H9 (cell line): ENCODE measurements around the gene CTPS2. TPM values are rescaled to one million over a fixed set of nuclear protein-coding genes. Genes with fewer than 3 reads are reported as not detected.

ENCODE experiments used
- DNase-seq: peaks from one replicate; pipeline ENCODE4 v3.0.0-alpha.2; 2017
- H2AFZ ChIP-seq: one replicate; pipeline ENCODE4 v1.6.1; 2013; ENCODE audit warnings: mild to moderate bottlenecking, low read length, control low read depth, moderate library complexity
- H2AK5ac ChIP-seq: 2 replicates; pipeline ENCODE4 v1.6.1; 2013; ENCODE audit warnings: low read length, control low read depth, mixed read lengths; ENCODE audit not compliant: insufficient read length
- H2BK120ac ChIP-seq: one replicate; pipeline ENCODE4 v1.6.1; 2013; ENCODE audit warnings: low read depth, mild to moderate bottlenecking, low read length, control low read depth, inconsistent platforms; ENCODE audit not compliant: poor library complexity, severe bottlenecking
- H2BK12ac ChIP-seq: 2 replicates; pipeline ENCODE4 v1.6.1; 2013; ENCODE audit warnings: low read length, control low read depth, mixed read lengths, low read depth; ENCODE audit not compliant: insufficient read length
- H2BK15ac ChIP-seq: 2 replicates; pipeline ENCODE4 v1.6.1; 2013; ENCODE audit warnings: low read depth, low read length, control low read depth
- H2BK20ac ChIP-seq: one replicate; pipeline ENCODE4 v1.6.1; 2013; ENCODE audit warnings: low read depth, mild to moderate bottlenecking, low read length, control low read depth, inconsistent platforms; ENCODE audit not compliant: poor library complexity, severe bottlenecking
- H2BK5ac ChIP-seq: 2 replicates; pipeline ENCODE4 v1.6.1; 2013; ENCODE audit warnings: low read length, control low read depth, mixed read lengths; ENCODE audit not compliant: insufficient read length
- H3K14ac ChIP-seq: 2 replicates; pipeline ENCODE4 v1.6.1; 2013; ENCODE audit warnings: low read length, control low read depth; ENCODE audit not compliant: insufficient read depth
- H3K18ac ChIP-seq: 2 replicates; pipeline ENCODE4 v1.6.1; 2013; ENCODE audit warnings: low read depth, mild to moderate bottlenecking, mixed read lengths, low read length, control low read depth; ENCODE audit not compliant: insufficient read length
- H3K23ac ChIP-seq: 2 replicates; pipeline ENCODE4 v1.6.1; 2013; ENCODE audit warnings: low read length, control low read depth, mixed read lengths, low read depth; ENCODE audit not compliant: insufficient read length
- H3K23me2 ChIP-seq: 2 replicates; pipeline ENCODE4 v1.6.1; 2013; ENCODE audit warnings: low read depth, mild to moderate bottlenecking, mixed read lengths, low read length, control low read depth; ENCODE audit not compliant: insufficient read length, poor library complexity, severe bottlenecking
- H3K27ac ChIP-seq: 2 replicates; pipeline ENCODE4 v1.5.1; 2013; ENCODE audit warnings: low read length, control low read depth, mixed read lengths, low read depth; ENCODE audit not compliant: insufficient read length
- H3K27me3 ChIP-seq: 2 replicates; pipeline ENCODE4 v1.6.1; 2013; ENCODE audit warnings: low read length, control low read depth, inconsistent platforms; ENCODE audit not compliant: insufficient read depth
- H3K4ac ChIP-seq: 2 replicates; pipeline ENCODE4 v1.6.1; 2013; ENCODE audit warnings: low read depth, mild to moderate bottlenecking, control low read depth, inconsistent platforms, low read length, moderate library complexity
- H3K4me1 ChIP-seq: 2 replicates; pipeline ENCODE4 v1.6.1; 2013; ENCODE audit warnings: low read length, control low read depth, inconsistent platforms; ENCODE audit not compliant: insufficient read depth
- H3K4me2 ChIP-seq: 2 replicates; pipeline ENCODE4 v1.6.1; 2013; ENCODE audit warnings: low read length, control low read depth, mixed read lengths; ENCODE audit not compliant: insufficient read length, insufficient read depth
- H3K56ac ChIP-seq: 2 replicates; pipeline ENCODE4 v1.6.1; 2013; ENCODE audit warnings: low read depth, mild to moderate bottlenecking, mixed read lengths, low read length, control low read depth; ENCODE audit not compliant: insufficient read length
- H3K79me1 ChIP-seq: 2 replicates; pipeline ENCODE4 v1.6.1; 2013; ENCODE audit warnings: low read depth, mild to moderate bottlenecking, moderate library complexity, low read length, control low read depth, inconsistent platforms; ENCODE audit not compliant: insufficient read depth, poor library complexity, severe bottlenecking
- H3K79me2 ChIP-seq: 2 replicates; pipeline ENCODE4 v1.6.1; 2013; ENCODE audit warnings: low read length, control low read depth, inconsistent platforms; ENCODE audit not compliant: insufficient read depth
- H3K9ac ChIP-seq: 2 replicates; pipeline ENCODE4 v1.6.1; 2013; ENCODE audit warnings: low read length, control low read depth, mixed read lengths; ENCODE audit not compliant: insufficient read length; ENCODE audit errors: extremely low read depth
- H3K9me3 ChIP-seq: one replicate; pipeline ENCODE4 v1.6.1; 2013; ENCODE audit warnings: low read depth, low read length, inconsistent platforms; ENCODE audit not compliant: control insufficient read depth
- H3T11ph ChIP-seq: one replicate; pipeline ENCODE4 v1.6.1; 2013; ENCODE audit warnings: mild to moderate bottlenecking, low read length, control low read depth, inconsistent platforms
- H4K20me1 ChIP-seq: one replicate; pipeline ENCODE4 v1.6.1; 2013; ENCODE audit not compliant: control insufficient read depth, insufficient read length, insufficient read depth
- H4K5ac ChIP-seq: 2 replicates; pipeline ENCODE4 v1.6.1; 2013; ENCODE audit warnings: low read depth, mild to moderate bottlenecking, mixed read lengths, low read length, control low read depth; ENCODE audit not compliant: insufficient read length
- H4K8ac ChIP-seq: replicated peaks from 2 replicates; pipeline ENCODE4 v1.6.1; 2013; ENCODE audit warnings: low read length, control low read depth, mixed read lengths, low read depth; ENCODE audit not compliant: insufficient read length
- H4K91ac ChIP-seq: 2 replicates; pipeline ENCODE4 v1.6.1; 2013; ENCODE audit warnings: low read depth, mild to moderate bottlenecking, moderate library complexity, mixed read lengths, low read length, control low read depth; ENCODE audit not compliant: insufficient read length
- H3K27ac Mint-ChIP-seq, 3 experiments: 2 replicates in 2 of 3; 3 replicates in 1 of 3; pipeline ENCODE4 v1.8.0; 2020 to 2021; ENCODE audit warnings: mixed read lengths in 3 of 3, mild to moderate bottlenecking in 1 of 3, moderate library complexity in 1 of 3
- H3K27me3 Mint-ChIP-seq: 2 replicates; pipeline ENCODE4 v1.8.0; 2021; ENCODE audit warnings: low read depth, mild to moderate bottlenecking, moderate library complexity, mixed read lengths
- H3K36me3 Mint-ChIP-seq, 3 experiments: 2 replicates in 2 of 3; 3 replicates in 1 of 3; pipeline ENCODE4 v1.8.0; 2020 to 2021; ENCODE audit warnings: low read depth in 3 of 3, mixed read lengths in 3 of 3; ENCODE audit not compliant: insufficient read depth in 1 of 3
- H3K4me1 Mint-ChIP-seq, 2 experiments: 2 replicates each; pipeline ENCODE4 v1.8.0; 2020; ENCODE audit warnings: mixed read lengths in 2 of 2
- H3K4me3 Mint-ChIP-seq, 2 experiments: 2 replicates in 1 of 2; 3 replicates in 1 of 2; pipeline ENCODE4 v1.8.0; 2020 to 2021; ENCODE audit warnings: mild to moderate bottlenecking in 2 of 2, mixed read lengths in 2 of 2, moderate library complexity in 1 of 2
- H3K9me3 Mint-ChIP-seq, 2 experiments: 2 replicates in 1 of 2; 3 replicates in 1 of 2; pipeline ENCODE4 v1.8.0; 2020; ENCODE audit warnings: mild to moderate bottlenecking in 2 of 2, mixed read lengths in 2 of 2, moderate library complexity in 1 of 2
- WGBS: extraction: QIAGEN DNeasy Blood & Tissue Kit; methylation state at CpG from one replicate; pipeline ENCODE4 v1.1.7; 2013; ENCODE audit warnings: missing lambda C conversion rate, low lambda C conversion rate, mixed read lengths; ENCODE audit not compliant: insufficient read length; ENCODE audit errors: extremely low coverage; 5-methylcytosine and 5-hydroxymethylcytosine counted together
- total RNA-seq: library from RNA; stranded (reverse); gene quantifications from 2 replicates; pipeline ENCODE4 v1.2.1, GENCODE V29; 2021
- TF ChIP-seq, protein P1 (sequence below): fragments of 200-600 bp; sonication (generic); conservative IDR thresholded peaks from 3 replicates; pipeline ENCODE4 v1.8.0; 2021; ENCODE audit warnings: antibody characterized with exemption, mild to moderate bottlenecking

The CTPS2 gene
- total RNA-seq, 1 experiment from 2014 or later: 69.7 TPM

DNA sequence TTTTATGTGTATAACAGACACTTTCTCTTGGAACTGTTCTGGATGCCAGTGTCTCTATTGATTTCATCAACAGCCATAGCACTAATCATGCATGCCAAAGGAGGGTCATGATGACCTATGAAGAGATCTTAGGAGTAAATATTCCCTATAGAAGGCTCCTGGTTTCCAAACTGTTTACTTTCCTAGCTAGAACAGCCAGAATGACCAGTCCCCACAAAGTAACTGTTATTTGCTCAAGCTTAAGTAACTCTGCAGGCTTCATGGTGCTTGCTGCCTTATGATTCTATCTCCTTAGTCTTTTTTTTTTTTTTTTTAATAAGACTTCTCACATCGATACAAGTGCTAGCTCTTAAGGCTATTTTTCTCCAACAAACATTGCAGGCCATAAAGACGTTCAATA is 50.1 kb downstream of the CTPS2 start:
- H3K9ac ChIP-seq: no peak overlapping the region
- H3K4me1 ChIP-seq: peaks cover 5% of the 10 kb centered on the region; the same call in 1 of the 2 replicates
- H2BK5ac ChIP-seq: no peak overlapping the region
- H3K14ac ChIP-seq: no peak overlapping the region
- H4K91ac ChIP-seq: no peak overlapping the region
- H3K4me1 Mint-ChIP-seq: peaks cover 12 to 28% of the 10 kb centered on the region in 2 experiments
- no peak overlapping the region for H2BK15ac ChIP-seq
- no peaks in the 10 kb centered on the region for H3K27me3 ChIP-seq
- no CpG with 5 or more reads among the region's 2 CpGs for WGBS
- peaks cover 51 to 88% (median 85%) of the 10 kb centered on the region in 3 experiments for H3K36me3 Mint-ChIP-seq
- no peak overlapping the region for H3T11ph ChIP-seq
- H3K4me3 Mint-ChIP-seq: no peak overlapping the region
- H3K18ac ChIP-seq: no peak overlapping the region
- H4K20me1 ChIP-seq: no peaks in the 10 kb centered on the region
- no peak overlapping the region for H3K4me2 ChIP-seq
- H3K27me3 Mint-ChIP-seq: no peaks in the 10 kb centered on the region
- H3K79me1 ChIP-seq: no peaks in the 10 kb centered on the region
- DNase-seq: no peak
- no peak overlapping the region for H4K8ac ChIP-seq
- H2BK20ac ChIP-seq: no peak overlapping the region
- no peaks in the 10 kb centered on the region for H3K79me2 ChIP-seq
- TF ChIP-seq, protein P1, sequence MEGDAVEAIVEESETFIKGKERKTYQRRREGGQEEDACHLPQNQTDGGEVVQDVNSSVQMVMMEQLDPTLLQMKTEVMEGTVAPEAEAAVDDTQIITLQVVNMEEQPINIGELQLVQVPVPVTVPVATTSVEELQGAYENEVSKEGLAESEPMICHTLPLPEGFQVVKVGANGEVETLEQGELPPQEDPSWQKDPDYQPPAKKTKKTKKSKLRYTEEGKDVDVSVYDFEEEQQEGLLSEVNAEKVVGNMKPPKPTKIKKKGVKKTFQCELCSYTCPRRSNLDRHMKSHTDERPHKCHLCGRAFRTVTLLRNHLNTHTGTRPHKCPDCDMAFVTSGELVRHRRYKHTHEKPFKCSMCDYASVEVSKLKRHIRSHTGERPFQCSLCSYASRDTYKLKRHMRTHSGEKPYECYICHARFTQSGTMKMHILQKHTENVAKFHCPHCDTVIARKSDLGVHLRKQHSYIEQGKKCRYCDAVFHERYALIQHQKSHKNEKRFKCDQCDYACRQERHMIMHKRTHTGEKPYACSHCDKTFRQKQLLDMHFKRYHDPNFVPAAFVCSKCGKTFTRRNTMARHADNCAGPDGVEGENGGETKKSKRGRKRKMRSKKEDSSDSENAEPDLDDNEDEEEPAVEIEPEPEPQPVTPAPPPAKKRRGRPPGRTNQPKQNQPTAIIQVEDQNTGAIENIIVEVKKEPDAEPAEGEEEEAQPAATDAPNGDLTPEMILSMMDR: no peak
- no peak overlapping the region for H3K4ac ChIP-seq
- no peak overlapping the region for H2BK120ac ChIP-seq
- no peak overlapping the region for H2AK5ac ChIP-seq
- no peak overlapping the region for H2BK12ac ChIP-seq
- H3K9me3 ChIP-seq: no peaks in the 10 kb centered on the region
- H3K27ac ChIP-seq: no peak overlapping the region
- no peak overlapping the region for H3K56ac ChIP-seq
- H3K27ac Mint-ChIP-seq: peak overlapping the region in 1 of 3 experiments; percentile 93; a peak in 1 of 7 replicates
- H4K5ac ChIP-seq: no peak overlapping the region
- no peak overlapping the region for H3K23ac ChIP-seq
- no peak overlapping the region for H2AFZ ChIP-seq
- no peaks in the 10 kb centered on the region for H3K9me3 Mint-ChIP-seq
- no peaks in the 10 kb centered on the region for H3K23me2 ChIP-seq
